ENCODE data around the gene ADD3.
"Not testable (repeated sequence)": the region's sequence is repeated elsewhere in the genome, so short reads cannot be mapped to it uniquely, and the experiment has no call there.

Gene ADD3

DNA sequence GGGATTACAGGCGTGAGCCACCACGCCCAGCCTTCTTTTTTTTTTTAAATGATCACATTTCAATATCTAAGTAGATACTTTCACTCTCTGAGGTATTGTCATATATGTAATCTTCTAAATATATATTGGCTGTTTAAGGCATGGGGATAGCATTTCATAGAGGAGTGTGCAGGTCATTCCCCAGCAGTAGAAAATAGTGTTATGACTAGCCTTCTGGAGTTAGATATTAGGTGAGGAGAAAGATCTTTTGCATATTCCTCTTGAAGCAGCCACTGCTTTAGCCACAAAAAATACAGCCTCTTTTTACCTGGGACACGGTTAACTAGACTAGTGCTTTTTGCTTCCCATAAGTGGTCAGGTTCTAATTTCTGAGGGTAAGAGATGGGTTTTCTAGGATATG is 28.9 kb downstream of the ADD3 start:
- no peak for DNase-seq

- no peak for DNase-seq
These were observed 31.5 kb downstream of the ADD3 start for GRCh38 chr10:110039254-110039653.

DNA sequence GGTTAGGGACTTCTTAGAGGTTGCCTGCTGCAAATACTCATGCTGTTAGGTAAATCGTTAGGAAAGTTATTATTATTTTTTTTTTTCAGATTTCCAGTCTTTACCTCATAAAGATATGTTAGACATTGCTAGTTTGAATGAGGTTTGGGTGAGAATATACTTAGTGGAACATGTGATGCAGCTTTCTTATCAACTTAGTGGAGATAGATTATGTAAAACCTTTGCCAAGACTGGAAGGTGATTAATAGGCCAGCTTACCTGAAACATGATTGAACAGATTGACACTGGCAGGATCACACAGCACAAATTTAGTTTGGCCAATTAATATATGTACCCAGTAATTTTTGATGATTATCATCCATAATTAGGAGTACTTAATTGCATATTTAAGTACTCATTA is 32.3 kb downstream of the ADD3 start:
- DNase-seq = no peak

GRCh38 chr10:110040767-110041478 is 33.1 kb downstream of the ADD3 start:
- no peak for DNase-seq

DNA sequence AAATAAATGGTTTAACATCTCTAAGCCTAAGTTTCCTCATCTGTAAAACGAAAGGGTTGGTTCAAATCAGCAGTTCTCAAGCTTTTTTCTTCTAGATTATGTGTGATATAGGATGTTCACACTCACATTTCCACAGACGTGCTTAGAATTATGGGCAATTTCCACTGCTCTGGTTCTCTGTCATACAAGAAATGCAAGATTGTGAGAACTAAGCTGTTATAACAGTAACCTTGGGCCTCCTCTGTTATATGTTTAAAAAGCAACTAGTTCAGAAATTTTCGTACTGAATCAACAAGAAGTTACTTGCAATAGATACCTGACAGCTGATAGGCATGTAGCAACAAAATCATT is 33.7 kb downstream of the ADD3 start:
- no peak for DNase-seq

DNA sequence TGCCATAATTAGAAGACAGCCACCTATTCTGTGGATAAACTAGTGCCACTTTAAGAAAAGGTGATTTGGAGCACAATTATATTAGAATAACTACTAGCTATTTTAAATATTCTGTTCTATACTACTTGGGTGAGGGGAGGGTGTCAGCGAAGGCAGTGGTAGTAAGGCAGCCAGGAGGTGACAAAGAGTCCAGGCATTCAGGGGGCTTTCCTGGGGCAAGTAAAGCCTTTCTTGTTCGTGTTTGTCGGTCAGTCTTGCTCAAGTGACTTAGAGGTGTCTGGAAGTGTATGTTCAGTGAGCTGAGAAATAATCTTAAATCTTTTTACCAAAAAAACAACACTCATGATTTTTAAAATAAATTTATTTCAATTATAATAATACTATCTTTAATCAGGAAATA is 34.4 kb downstream of the ADD3 start:
- no peak for DNase-seq

- no peak for DNase-seq
These were observed 35.1 kb downstream of the ADD3 start for GRCh38 chr10:110042891-110043290.

DNA sequence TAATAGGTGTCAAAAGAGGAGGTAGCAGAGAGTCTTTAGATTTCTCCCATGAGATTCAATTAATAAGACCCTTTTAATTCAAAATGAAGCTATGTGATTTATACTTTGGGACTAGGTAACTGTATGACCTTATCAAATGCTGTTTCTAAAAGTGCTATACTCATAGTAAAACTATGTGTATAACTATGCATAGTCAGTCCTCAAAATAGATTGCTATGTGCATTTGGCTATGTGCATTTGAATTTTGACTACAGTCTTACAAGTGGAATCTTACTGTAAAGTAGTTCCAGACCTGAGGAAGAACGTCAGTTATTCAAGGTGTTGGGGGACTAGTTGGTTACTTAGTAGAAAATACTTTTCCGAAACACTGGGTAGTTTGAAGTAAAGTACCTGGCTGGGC is 36.9 kb downstream of the ADD3 start:
- DNase-seq = no peak

DNA sequence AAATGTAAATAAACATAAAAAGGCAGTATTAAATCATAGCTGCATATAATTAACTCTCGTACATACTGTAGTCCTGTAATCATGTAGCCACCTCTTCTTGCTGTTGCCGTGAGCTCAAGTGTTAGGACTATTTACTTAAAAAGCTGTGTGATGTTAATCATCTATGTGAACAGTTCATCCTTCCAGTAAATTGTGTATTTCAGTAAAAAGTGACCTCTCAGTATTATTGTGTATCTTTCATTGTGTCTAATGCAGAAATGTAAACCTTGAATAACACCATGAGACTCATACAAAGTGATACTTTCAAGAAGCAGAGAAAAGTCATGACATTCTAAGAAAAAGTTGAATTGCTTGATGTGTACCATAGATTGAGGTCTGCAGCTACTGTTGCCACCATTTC is 38.0 kb downstream of the ADD3 start:
- no peak for DNase-seq

GRCh38 chr10:110048145-110048544 is 40.4 kb downstream of the ADD3 start:
- DNase-seq = not testable (repeated sequence)

DNA sequence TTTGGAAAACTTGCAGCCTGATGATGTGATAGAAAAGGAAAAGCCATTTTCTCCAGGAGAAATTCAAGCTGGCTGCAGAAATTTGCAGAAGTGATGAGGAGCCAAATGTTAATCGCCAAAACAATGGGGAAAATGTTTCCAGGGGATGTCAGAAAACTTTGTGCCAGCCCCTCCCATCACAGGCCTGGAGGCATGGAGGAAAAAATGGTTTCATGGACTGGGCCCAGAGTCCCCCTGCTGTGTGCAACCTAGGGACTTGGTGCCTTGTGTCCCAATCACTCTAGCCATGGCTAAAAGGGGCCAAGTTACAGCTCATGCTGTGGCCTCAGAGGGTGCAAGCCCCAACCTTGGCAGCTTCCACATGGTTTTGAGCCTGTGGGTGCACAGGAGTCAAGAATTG is 41.0 kb downstream of the ADD3 start:
- no peak for DNase-seq

DNA sequence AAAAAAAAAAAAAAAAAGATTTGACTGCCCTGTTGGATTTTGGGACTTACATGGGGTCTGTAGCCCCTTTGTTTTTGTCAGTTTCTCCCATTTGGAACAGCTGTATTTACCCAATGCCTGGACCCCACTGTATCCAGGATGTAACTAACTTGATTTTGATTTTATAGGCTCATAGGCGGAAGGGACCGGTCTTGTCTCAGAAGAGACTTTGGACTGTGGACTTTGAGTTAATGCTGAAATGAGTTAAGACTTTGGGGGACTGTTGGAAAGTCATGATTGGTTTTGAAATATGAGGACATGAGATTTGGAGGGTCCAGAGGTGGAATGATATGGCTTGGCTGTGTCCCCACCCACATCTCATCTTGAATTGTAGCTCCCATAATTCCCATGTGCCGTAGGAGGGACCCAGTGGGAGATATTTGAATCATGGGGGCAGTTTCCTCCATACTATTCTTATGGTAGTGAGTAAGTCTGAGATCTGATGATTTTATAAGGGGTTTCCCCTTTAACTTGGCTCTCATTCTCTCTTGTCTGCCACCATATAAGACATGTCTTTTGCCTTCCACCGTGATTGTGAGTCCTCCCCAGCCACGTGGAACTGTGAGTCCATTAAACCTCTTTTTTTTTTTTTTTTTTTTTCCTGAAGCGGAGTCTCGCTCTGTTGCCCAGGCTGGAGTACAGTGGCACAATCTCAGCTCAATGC is 42.3 kb downstream of the ADD3 start:
- not testable (repeated sequence) for DNase-seq

DNA sequence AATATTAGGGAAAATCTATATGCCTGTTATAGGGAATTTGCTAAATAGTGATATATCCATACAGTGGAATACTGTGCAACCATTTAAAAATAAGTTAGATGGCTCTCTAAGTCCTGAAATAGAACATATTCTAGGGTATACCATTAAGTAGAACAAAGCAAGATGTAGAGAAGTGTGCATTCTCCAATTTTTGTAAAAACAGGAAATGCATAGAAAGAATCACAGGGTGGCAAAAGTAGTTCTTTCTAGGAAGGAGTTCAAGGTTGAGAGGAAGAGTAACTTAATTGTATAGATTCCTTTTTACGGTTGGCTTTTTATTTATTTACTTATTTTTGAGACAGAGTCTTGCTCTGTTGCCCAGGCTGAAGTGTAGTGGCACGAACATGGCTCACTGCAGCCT is 43.7 kb downstream of the ADD3 start:
- no peak for DNase-seq

DNA sequence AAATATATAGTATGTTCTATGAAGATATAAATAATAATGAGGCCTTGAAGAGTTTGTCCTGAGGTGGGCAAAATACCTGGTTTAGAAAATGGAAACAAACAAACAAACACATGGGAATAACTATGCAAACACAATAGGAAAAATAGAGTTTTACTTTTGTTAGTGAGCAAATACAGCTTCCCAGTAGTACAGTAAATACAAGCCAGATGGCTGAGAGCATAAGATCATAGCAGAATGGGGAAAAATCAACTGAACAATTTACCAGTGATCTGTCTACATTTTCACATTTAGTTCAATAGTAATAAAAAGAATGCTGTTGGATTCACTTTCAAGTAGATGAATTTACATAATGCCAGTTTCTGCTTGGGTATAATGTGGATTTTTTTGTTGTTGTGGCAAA is 45.1 kb downstream of the ADD3 start:
- DNase-seq = no peak

GRCh38 chr10:110056822-110057221 is 49.0 kb downstream of the ADD3 start:
- no peak for DNase-seq

GRCh38 chr10:110057456-110057855 is 49.7 kb downstream of the ADD3 start:
- no peak for DNase-seq

GRCh38 chr10:110058212-110058611 is 50.4 kb downstream of the ADD3 start:
- no peak for DNase-seq

DNA sequence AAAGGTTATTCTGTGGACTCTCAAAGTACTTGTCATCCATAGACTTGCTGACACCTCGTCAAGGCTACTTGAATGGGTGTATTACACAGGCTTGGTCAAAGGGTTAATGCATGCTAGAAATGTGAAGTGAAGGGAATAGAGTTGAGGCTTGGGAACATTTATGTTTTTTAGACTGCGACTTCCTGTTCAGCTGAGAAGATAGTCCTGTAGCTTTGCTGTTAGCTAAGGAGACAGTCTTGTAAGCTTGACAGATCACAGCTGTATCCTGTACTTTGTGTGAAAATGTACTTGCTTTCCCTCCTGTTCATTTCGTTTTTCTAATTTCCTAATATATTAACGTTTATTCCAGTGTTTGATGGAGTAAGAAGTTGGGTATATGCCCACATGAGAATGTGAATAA is 52.1 kb downstream of the ADD3 start:
- DNase-seq = no peak

- no peak for DNase-seq
These were observed 53.9 kb downstream of the ADD3 start for GRCh38 chr10:110061687-110062086.

DNA sequence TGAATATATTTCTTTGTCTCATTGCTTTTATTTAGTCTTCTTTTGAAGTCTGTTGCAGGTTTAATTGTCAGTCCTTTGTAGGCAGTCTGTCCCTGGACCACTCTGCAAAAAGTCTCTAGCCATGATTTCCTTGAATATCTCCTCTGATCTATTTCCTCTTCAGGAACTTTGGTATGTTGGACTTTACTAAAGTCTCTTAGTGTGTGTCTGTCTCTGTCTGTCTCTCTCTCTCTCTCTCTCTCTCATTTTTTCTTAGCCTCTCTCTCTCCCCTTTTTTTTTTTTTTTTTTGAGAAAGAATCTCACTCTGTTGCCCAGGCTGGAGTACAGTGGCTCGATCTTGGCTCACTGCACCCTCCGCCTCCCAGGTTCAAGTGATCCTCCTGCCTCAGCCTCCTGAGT is 57.5 kb downstream of the ADD3 start:
- no peak for DNase-seq

GRCh38 chr10:110067960-110068770 is 60.4 kb downstream of the ADD3 start:
- DNase-seq = no peak

DNA sequence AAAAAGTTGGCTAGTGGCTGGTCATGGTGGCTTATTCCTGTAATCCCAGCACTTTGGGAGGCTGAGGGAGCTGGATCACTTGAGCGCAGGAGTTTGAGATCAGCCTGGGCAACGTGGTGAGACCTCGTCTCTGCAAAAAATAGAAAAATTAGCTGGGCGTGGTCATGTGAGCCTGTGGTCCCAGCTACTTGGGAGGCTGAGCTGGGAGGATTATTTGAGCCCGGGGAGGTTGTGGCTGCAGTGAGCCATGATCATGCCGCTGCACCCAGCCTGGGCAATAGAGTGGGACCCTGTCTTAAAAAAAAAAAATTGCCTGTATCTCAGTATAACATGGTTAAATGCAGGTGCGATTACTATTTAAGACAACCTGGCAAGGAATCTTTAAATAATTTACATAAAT is 61.0 kb downstream of the ADD3 start:
- DNase-seq = no peak

- no peak for DNase-seq
These were observed 61.8 kb downstream of the ADD3 start for GRCh38 chr10:110069502-110069982.

- DNase-seq = no peak
These were observed 66.1 kb downstream of the ADD3 start for GRCh38 chr10:110073896-110074295.
